A673 (cell line): ENCODE results near the gene GUCA1A.

Experiments
- EZH2 ChIP-seq: fragments of 200-600 bp; sonication (generic); IDR thresholded peaks from 2 replicates; pipeline ENCODE4 v1.6.1; 2017; ENCODE audit warnings: borderline replicate concordance, low read depth, mild to moderate bottlenecking, mixed read lengths, antibody characterized with exemption, low read length; ENCODE audit not compliant: poor library complexity, severe bottlenecking
- TF ChIP-seq, protein P1 (sequence below): fragments of 300-800, 200-600 bp; sonication (generic); conservative IDR thresholded peaks from 2 replicates; pipeline ENCODE4 v1.5.1; 2017; ENCODE audit warnings: low read depth, mild to moderate bottlenecking, antibody characterized with exemption, low read length, moderate library complexity, mixed read lengths

DNA sequence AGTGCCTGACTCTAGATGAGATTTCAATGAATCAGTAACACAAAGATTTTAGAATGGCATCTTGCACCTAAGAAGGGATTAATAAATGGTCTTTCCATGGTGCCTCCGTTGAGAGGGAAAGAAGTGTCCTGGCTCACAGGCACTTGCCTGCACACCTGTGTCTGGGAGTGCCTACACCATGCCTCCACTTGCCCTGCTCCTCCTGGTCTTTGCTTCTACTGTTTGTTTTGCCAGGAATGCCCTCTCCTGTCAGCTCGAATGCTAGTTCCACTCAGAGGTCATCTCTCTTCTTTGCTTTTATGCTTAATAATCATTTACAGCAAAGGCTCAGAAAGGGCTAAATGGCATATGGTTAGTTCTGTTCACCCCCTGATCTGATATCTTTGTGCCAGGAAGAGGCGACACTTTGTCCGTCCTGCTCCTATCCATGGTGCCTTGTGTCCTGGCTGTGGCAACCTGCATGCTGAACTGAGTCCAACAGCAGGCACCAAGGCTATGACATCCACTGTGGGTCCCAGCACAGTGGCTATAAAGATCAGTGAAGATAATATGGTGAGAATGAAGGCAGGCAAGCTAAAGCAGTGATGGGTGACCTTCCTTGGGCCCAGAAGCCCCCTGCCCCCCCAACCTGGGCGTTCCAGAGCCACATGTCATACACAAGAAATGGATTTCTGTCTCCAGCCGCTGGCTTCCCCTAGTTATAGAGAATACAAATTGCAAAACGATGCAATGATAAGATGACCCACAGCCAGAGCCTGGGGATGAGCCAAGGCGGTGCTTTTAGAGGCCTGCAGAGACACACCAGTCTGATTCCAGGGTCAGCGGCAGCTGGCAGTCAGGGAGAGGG, 32.2 kb upstream of the GUCA1A start:
- TF ChIP-seq, protein P1, sequence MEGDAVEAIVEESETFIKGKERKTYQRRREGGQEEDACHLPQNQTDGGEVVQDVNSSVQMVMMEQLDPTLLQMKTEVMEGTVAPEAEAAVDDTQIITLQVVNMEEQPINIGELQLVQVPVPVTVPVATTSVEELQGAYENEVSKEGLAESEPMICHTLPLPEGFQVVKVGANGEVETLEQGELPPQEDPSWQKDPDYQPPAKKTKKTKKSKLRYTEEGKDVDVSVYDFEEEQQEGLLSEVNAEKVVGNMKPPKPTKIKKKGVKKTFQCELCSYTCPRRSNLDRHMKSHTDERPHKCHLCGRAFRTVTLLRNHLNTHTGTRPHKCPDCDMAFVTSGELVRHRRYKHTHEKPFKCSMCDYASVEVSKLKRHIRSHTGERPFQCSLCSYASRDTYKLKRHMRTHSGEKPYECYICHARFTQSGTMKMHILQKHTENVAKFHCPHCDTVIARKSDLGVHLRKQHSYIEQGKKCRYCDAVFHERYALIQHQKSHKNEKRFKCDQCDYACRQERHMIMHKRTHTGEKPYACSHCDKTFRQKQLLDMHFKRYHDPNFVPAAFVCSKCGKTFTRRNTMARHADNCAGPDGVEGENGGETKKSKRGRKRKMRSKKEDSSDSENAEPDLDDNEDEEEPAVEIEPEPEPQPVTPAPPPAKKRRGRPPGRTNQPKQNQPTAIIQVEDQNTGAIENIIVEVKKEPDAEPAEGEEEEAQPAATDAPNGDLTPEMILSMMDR: no peak
- no peak for TF ChIP-seq EZH2
